ENCODE measurements around the gene LUC7L.
"Not testable (repeated sequence)": the region's sequence is repeated elsewhere in the genome, so short reads cannot be mapped to it uniquely, and the experiment has no call there.

The LUC7L gene

GRCh38 chr16:179211-180092 lies 49.8 kb downstream of the LUC7L start:
- no peak for ATAC-seq (replicated peaks)
- Mint-ChIP-seq H3K36me3 (ENCODE audit: insufficient read depth) (peaks cover 11% of the 10 kb centered on the region), H3K4me3 (peak overlapping the region; percentile 59 to 74), H3K27ac (peak overlapping the region in 1 of 2 donors; percentile 51), H3K4me1 (ENCODE audit: low read depth in 2 of 2) (peaks cover 5% of the 10 kb centered on the region in 2 donors), H3K9me3 (no peaks in the 10 kb centered on the region), H3K27me3 (peaks cover 29 to 30% of the 10 kb centered on the region in 2 donors)
- DNase-seq = no peak

- Mint-ChIP-seq H3K4me1 (ENCODE audit: low read depth in 2 of 2) (peaks cover 5 to 6% of the 10 kb centered on the region in 2 donors), H3K27me3 (peaks cover 37 to 38% of the 10 kb centered on the region in 2 donors), H3K27ac (no peak overlapping the region), H3K4me3 (no peak overlapping the region), H3K9me3 (no peaks in the 10 kb centered on the region), H3K36me3 (ENCODE audit: insufficient read depth) (peaks cover 11% of the 10 kb centered on the region)
- ATAC-seq (replicated peaks) (no peak), DNase-seq (no peak)
Measured at GRCh38 chr16:178668-179015, 50.6 kb downstream of the LUC7L start.

GRCh38 chr16:177981-178667 lies 51.1 kb downstream of the LUC7L start:
- Mint-ChIP-seq H3K9me3 (no peaks in the 10 kb centered on the region), H3K27ac (peak overlapping the region in 1 of 2 donors; percentile 51), H3K27me3 (peaks cover 41 to 43% of the 10 kb centered on the region in 2 donors), H3K4me3 (peak overlapping the region in 1 of 2 donors; percentile 56), H3K36me3 (ENCODE audit: insufficient read depth) (peaks cover 11% of the 10 kb centered on the region), H3K4me1 (ENCODE audit: low read depth in 2 of 2) (peaks cover 5 to 6% of the 10 kb centered on the region in 2 donors)
- DNase-seq (no peak), ATAC-seq (replicated peaks) (no peak)

GRCh38 chr16:177394-177822 lies 51.8 kb downstream of the LUC7L start:
- Mint-ChIP-seq H3K4me3 (peak overlapping the region; percentile 15 to 56), H3K27me3 (peaks cover 41 to 44% of the 10 kb centered on the region in 2 donors)

GRCh38 chr16:176477-177382 lies 52.5 kb downstream of the LUC7L start, which contains the start of gene HBA1:
Gene HBA1, plus strand, starts transcription at chr16:176680. Its CDS starts 37 bp downstream, at chr16:176717.
- H3K9me3 Mint-ChIP-seq; H3K36me3 Mint-ChIP-seq (ENCODE audit: insufficient read depth); H3K4me1 Mint-ChIP-seq (ENCODE audit: low read depth in 2 of 2); DNase-seq: not testable (repeated sequence)
- peak within 1 kb of the TSS; percentile 15 to 56 for H3K4me3 Mint-ChIP-seq
- H3K27ac Mint-ChIP-seq = peak within 1 kb of the TSS in 1 of 2 donors; percentile 51
- ATAC-seq (replicated peaks) = peak; percentile 39
- H3K27me3 Mint-ChIP-seq = peaks cover 44 to 49% of the 10 kb centered on the region in 2 donors

More at GRCh38 chr16:177394-177822, 51.8 kb downstream of the LUC7L start:
- Mint-ChIP-seq H3K4me1 (ENCODE audit: low read depth in 2 of 2) (peaks cover 5 to 6% of the 10 kb centered on the region in 2 donors), H3K27ac (peak overlapping the region in 1 of 2 donors; percentile 51), H3K36me3 (ENCODE audit: insufficient read depth) (peaks cover 10% of the 10 kb centered on the region), H3K9me3 (no peaks in the 10 kb centered on the region)
- no peak for ATAC-seq (replicated peaks)
- no peak for DNase-seq

GRCh38 chr16:176006-176405 lies 53.2 kb downstream of the LUC7L start:
- Mint-ChIP-seq H3K4me3 (peak overlapping the region in 1 of 2 donors; percentile 44), H3K27me3 (peaks cover 51 to 56% of the 10 kb centered on the region in 2 donors)
- not testable (repeated sequence) for H3K36me3 Mint-ChIP-seq (ENCODE audit: insufficient read depth); DNase-seq; H3K9me3 Mint-ChIP-seq; H3K27ac Mint-ChIP-seq; H3K4me1 Mint-ChIP-seq (ENCODE audit: low read depth in 2 of 2); ATAC-seq (replicated peaks)

DNA sequence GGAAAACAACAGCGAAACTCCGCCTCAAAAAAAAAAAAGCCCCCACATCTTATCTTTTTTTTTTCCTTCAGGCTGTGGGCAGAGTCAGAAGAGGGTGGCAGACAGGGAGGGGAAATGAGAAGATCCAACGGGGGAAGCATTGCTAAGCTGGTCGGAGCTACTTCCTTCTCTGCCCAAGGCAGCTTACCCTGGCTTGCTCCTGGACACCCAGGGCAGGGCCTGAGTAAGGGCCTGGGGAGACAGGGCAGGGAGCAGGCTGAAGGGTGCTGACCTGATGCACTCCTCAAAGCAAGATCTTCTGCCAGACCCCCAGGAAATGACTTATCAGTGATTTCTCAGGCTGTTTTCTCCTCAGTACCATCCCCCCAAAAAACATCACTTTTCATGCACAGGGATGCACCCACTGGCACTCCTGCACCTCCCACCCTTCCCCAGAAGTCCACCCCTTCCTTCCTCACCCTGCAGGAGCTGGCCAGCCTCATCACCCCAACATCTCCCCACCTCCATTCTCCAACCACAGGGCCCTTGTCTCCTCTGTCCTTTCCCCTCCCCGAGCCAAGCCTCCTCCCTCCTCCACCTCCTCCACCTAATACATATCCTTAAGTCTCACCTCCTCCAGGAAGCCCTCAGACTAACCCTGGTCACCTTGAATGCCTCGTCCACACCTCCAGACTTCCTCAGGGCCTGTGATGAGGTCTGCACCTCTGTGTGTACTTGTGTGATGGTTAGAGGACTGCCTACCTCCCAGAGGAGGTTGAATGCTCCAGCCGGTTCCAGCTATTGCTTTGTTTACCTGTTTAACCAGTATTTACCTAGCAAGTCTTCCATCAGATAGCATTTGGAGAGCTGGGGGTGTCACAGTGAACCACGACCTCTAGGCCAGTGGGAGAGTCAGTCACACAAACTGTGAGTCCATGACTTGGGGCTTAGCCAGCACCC lies 54.0 kb downstream of the LUC7L start:
- H3K27ac Mint-ChIP-seq = no peak overlapping the region
- peaks cover 58 to 64% of the 10 kb centered on the region in 2 donors for H3K27me3 Mint-ChIP-seq
- DNase-seq (no peak), ATAC-seq (replicated peaks) (no peak)
- H3K4me1 Mint-ChIP-seq (ENCODE audit: low read depth in 2 of 2) = peaks cover 5 to 6% of the 10 kb centered on the region in 2 donors
- H3K9me3 Mint-ChIP-seq = no peaks in the 10 kb centered on the region
- no peaks in the 10 kb centered on the region for H3K36me3 Mint-ChIP-seq (ENCODE audit: insufficient read depth)
- peak overlapping the region; percentile 44 to 49 for H3K4me3 Mint-ChIP-seq

GRCh38 chr16:173928-174769 lies 55.1 kb downstream of the LUC7L start:
- not testable (repeated sequence) for ATAC-seq (replicated peaks); H3K27ac Mint-ChIP-seq; DNase-seq; H3K4me1 Mint-ChIP-seq (ENCODE audit: low read depth in 2 of 2); H3K36me3 Mint-ChIP-seq (ENCODE audit: insufficient read depth); H3K9me3 Mint-ChIP-seq
- H3K4me3 Mint-ChIP-seq = peak overlapping the region in 1 of 2 donors; percentile 59
- peaks cover 62 to 75% of the 10 kb centered on the region in 2 donors for H3K27me3 Mint-ChIP-seq

DNA sequence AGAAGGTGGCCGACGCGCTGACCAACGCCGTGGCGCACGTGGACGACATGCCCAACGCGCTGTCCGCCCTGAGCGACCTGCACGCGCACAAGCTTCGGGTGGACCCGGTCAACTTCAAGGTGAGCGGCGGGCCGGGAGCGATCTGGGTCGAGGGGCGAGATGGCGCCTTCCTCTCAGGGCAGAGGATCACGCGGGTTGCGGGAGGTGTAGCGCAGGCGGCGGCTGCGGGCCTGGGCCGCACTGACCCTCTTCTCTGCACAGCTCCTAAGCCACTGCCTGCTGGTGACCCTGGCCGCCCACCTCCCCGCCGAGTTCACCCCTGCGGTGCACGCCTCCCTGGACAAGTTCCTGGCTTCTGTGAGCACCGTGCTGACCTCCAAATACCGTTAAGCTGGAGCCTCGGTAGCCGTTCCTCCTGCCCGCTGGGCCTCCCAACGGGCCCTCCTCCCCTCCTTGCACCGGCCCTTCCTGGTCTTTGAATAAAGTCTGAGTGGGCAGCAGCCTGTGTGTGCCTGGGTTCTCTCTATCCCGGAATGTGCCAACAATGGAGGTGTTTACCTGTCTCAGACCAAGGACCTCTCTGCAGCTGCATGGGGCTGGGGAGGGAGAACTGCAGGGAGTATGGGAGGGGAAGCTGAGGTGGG lies 55.9 kb downstream of the LUC7L start:
- DNase-seq; H3K27ac Mint-ChIP-seq; H3K36me3 Mint-ChIP-seq (ENCODE audit: insufficient read depth); H3K4me1 Mint-ChIP-seq (ENCODE audit: low read depth in 2 of 2); ATAC-seq (replicated peaks); H3K9me3 Mint-ChIP-seq: not testable (repeated sequence)
- Mint-ChIP-seq H3K27me3 (peaks cover 67 to 81% of the 10 kb centered on the region in 2 donors), H3K4me3 (peak overlapping the region; percentile 47 to 59)

- H3K27me3 Mint-ChIP-seq = peaks cover 60 to 81% of the 10 kb centered on the region in 2 donors
- not testable (repeated sequence) for DNase-seq; H3K36me3 Mint-ChIP-seq (ENCODE audit: insufficient read depth); H3K9me3 Mint-ChIP-seq; H3K27ac Mint-ChIP-seq; H3K4me1 Mint-ChIP-seq (ENCODE audit: low read depth in 2 of 2)
- peak within 1 kb of the TSS; percentile 47 to 59 for H3K4me3 Mint-ChIP-seq
- ATAC-seq (replicated peaks) = peak; percentile 53
Measured at GRCh38 chr16:172374-172941, 56.8 kb downstream of the LUC7L start, which contains the start of gene HBA2. Gene HBA2, plus strand, starts transcription at chr16:172876. Its CDS starts 37 bp downstream, at chr16:172913.

GRCh38 chr16:170788-171187 lies 58.5 kb downstream of the LUC7L start:
- no peaks in the 10 kb centered on the region for H3K9me3 Mint-ChIP-seq
- ATAC-seq (replicated peaks) = no peak
- H3K4me1 Mint-ChIP-seq (ENCODE audit: low read depth in 2 of 2) = peaks cover 9 to 10% of the 10 kb centered on the region in 2 donors
- peaks cover 6% of the 10 kb centered on the region for H3K36me3 Mint-ChIP-seq (ENCODE audit: insufficient read depth)
- no peak overlapping the region for H3K4me3 Mint-ChIP-seq
- DNase-seq = no peak
- H3K27ac Mint-ChIP-seq = no peak overlapping the region
- H3K27me3 Mint-ChIP-seq = peaks cover 64 to 91% of the 10 kb centered on the region in 2 donors

All from effector memory CD8-positive, alpha-beta T cell (primary cell).